ENCODE measurements around the gene RBP5. TPM values are rescaled to one million over a fixed set of nuclear protein-coding genes. Genes with fewer than 3 reads are reported as not detected.

RBP5 gene
- under 1 TPM in 1 of 2 experiments, not detected in 1; 0.19 TPM for total RNA-seq

GRCh38 chr12:7128681-7129286 lies at the start of gene RBP5:
TSS of gene RBP5 (minus strand) at chr12:7128889. CDS start at chr12:7128775, 114 bp downstream.
- CTCF ChIA-PET = interaction anchor here (1.2 kb wide), 1 partner anchor 16 kb away, joined by 3 read pairs; no protein-coding TSS in a partner anchor
- POLR2A ChIA-PET = no interaction called here

GRCh38 chr12:7178481-7178880 lies 49.8 kb upstream of the RBP5 start:
- ChIA-PET POLR2A (no interaction called here), CTCF (interaction anchor here (0.7 kb wide), 2 partner anchors 10 to 962 kb away, joined by 3 to 5 read pairs; no protein-coding TSS in a partner anchor)

- ChIA-PET CTCF (no interaction called here), POLR2A (no interaction called here)
These were observed 47.9 kb upstream of the RBP5 start for GRCh38 chr12:7176595-7176994.

- ChIA-PET CTCF (interaction anchor here (1.0 kb wide), 1 partner anchor 14 kb away, joined by 4 read pairs; the partner anchor contains the start of gene PEX5), POLR2A (no interaction called here)
These were observed 46.8 kb upstream of the RBP5 start for GRCh38 chr12:7175493-7175892.

- CTCF ChIA-PET = no interaction called here
- POLR2A ChIA-PET = no interaction called here
These were observed 43.2 kb upstream of the RBP5 start for GRCh38 chr12:7171854-7172253.

GRCh38 chr12:7169951-7170350 lies 41.3 kb upstream of the RBP5 start:
- CTCF ChIA-PET = no interaction called here

GRCh38 chr12:7162691-7163114 lies 34.0 kb upstream of the RBP5 start:
- POLR2A ChIA-PET = no interaction called here

More at GRCh38 chr12:7169951-7170350, 41.3 kb upstream of the RBP5 start:
- POLR2A ChIA-PET = no interaction called here

GRCh38 chr12:7161811-7162210 lies 33.1 kb upstream of the RBP5 start:
- ChIA-PET POLR2A (no interaction called here), CTCF (interaction anchor here (1.3 to 1.4 kb wide), 2 partner anchors 17 to 101 kb away, joined by 3 to 5 read pairs; partner anchors contain the start of gene C1S)

More at GRCh38 chr12:7162691-7163114, 34.0 kb upstream of the RBP5 start:
- CTCF ChIA-PET = interaction anchor here (1.3 to 1.4 kb wide), 3 partner anchors 18 to 102 kb away, joined by 3 to 5 read pairs (median 5); partner anchors contain the start of gene C1S

- POLR2A ChIA-PET = no interaction called here
- CTCF ChIA-PET = no interaction called here
These were observed 32.6 kb upstream of the RBP5 start for GRCh38 chr12:7161327-7161726.

- ChIA-PET POLR2A (no interaction called here), CTCF (no interaction called here)
These were observed 31.5 kb upstream of the RBP5 start for GRCh38 chr12:7160183-7160582.

GRCh38 chr12:7158781-7159609 lies 30.3 kb upstream of the RBP5 start:
- CTCF ChIA-PET = no interaction called here
- POLR2A ChIA-PET = no interaction called here

GRCh38 chr12:7157391-7157790 lies 28.7 kb upstream of the RBP5 start:
- POLR2A ChIA-PET = no interaction called here
- CTCF ChIA-PET = no interaction called here

GRCh38 chr12:7156259-7157197 lies 27.8 kb upstream of the RBP5 start:
- CTCF ChIA-PET = no interaction called here
- POLR2A ChIA-PET = no interaction called here

GRCh38 chr12:7155471-7156034 lies 26.9 kb upstream of the RBP5 start:
- ChIA-PET CTCF (no interaction called here), POLR2A (no interaction called here)

- CTCF ChIA-PET = no interaction called here
- POLR2A ChIA-PET = no interaction called here
These were observed 26.3 kb upstream of the RBP5 start for GRCh38 chr12:7154901-7155470.

GRCh38 chr12:7154042-7154441 lies 25.4 kb upstream of the RBP5 start:
- CTCF ChIA-PET = interaction anchor here (1.3 kb wide), 1 partner anchor 10 kb away, joined by 5 read pairs; no protein-coding TSS in a partner anchor
- POLR2A ChIA-PET = no interaction called here

GRCh38 chr12:7152818-7153217 lies 24.1 kb upstream of the RBP5 start:
- ChIA-PET CTCF (no interaction called here), POLR2A (no interaction called here)

GRCh38 chr12:7151532-7151931 lies 22.8 kb upstream of the RBP5 start:
- CTCF ChIA-PET = interaction anchor here (1.5 kb wide), 1 partner anchor 125 kb away, joined by 3 read pairs; no protein-coding TSS in a partner anchor

GRCh38 chr12:7150841-7151240 lies 22.2 kb upstream of the RBP5 start:
- ChIA-PET CTCF (interaction anchor here (1.5 kb wide), 1 partner anchor 124 kb away, joined by 3 read pairs; no protein-coding TSS in a partner anchor), POLR2A (no interaction called here)

More at GRCh38 chr12:7151532-7151931, 22.8 kb upstream of the RBP5 start:
- POLR2A ChIA-PET = no interaction called here
